MM.1S (cell line): ENCODE measurements around the gene FARS2.

Source experiments
- CTCF ChIP-seq: fragments of 300-600 bp; sonication (generic); IDR thresholded peaks from 2 replicates; pipeline ENCODE4 v1.5.1; 2016; ENCODE audit warnings: antibody characterized with exemption, low read length, mixed read lengths
- EZH2phosphoT487 ChIP-seq: fragments of 300-600 bp; sonication (generic); IDR thresholded peaks from 2 replicates; pipeline ENCODE4 v1.6.1; 2018; ENCODE audit warnings: antibody characterized with exemption, low read length

GRCh38 chr6:5729080-5729434, 467.7 kb downstream of the FARS2 start:
- TF ChIP-seq CTCF (no peak), EZH2phosphoT487 (no peak)
